Lower lobe of right lung (tissue), 2 donors: ENCODE data around the gene TMPRSS13. TPM values are rescaled to one million over a fixed set of nuclear protein-coding genes. Genes with fewer than 3 reads are reported as not detected.

Experiments used
- ATAC-seq, 2 donors: fragments of 200-7000 bp; cut with Tn5 transposase; one replicate each; pipeline ENCODE4 v1.9.1; 2020 to 2022; ENCODE audit warnings: mild to moderate bottlenecking in 2 of 2, moderate library complexity in 2 of 2
- DNase-seq: peaks from one replicate; pipeline ENCODE4 v3.0.0-alpha.2; 2020
- H3K27ac ChIP-seq: fragments of 200-600 bp; one replicate; pipeline ENCODE4 v1.8.0; 2022
- H3K27me3 ChIP-seq: fragments of 200-600 bp; one replicate; pipeline ENCODE4 v1.8.0; 2022; ENCODE audit warnings: low read depth
- H3K36me3 ChIP-seq: fragments of 200-600 bp; one replicate; pipeline ENCODE4 v1.8.0; 2022; ENCODE audit warnings: mild to moderate bottlenecking
- H3K4me1 ChIP-seq: fragments of 200-600 bp; one replicate; pipeline ENCODE4 v1.8.0; 2022
- H3K4me3 ChIP-seq: fragments of 200-600 bp; one replicate; pipeline ENCODE4 v1.8.0; 2022; ENCODE audit warnings: mild to moderate bottlenecking
- H3K9me3 ChIP-seq: fragments of 200-600 bp; one replicate; pipeline ENCODE4 v1.8.0; 2022
- intact Hi-C: fragments of 100-400 bp; cut with DNase I; formaldehyde crosslinking; loops from one replicate; pipeline ENCODE4 v1.11.0; 2022
- total RNA-seq: library from RNA; stranded (reverse); fragmentation: NEBNext Ultra II Directional; extraction: Animal tissue kit (Norgen Biotek cat#: 25700); gene quantifications from one replicate; pipeline ENCODE4 v1.2.1, GENCODE V29; 2021
- TF ChIP-seq, protein P1 (sequence below): fragments of 200-600 bp; IDR thresholded peaks from one replicate; pipeline ENCODE4 v1.8.0; 2022; ENCODE audit warnings: antibody characterized with exemption, mild to moderate bottlenecking
- donor health status: DM: no; HTN: yes; CAD: no; lungs with severe emphysema.

The TMPRSS13 gene
- total RNA-seq, 1 donor from 2014 or later: 7.0 TPM

DNA sequence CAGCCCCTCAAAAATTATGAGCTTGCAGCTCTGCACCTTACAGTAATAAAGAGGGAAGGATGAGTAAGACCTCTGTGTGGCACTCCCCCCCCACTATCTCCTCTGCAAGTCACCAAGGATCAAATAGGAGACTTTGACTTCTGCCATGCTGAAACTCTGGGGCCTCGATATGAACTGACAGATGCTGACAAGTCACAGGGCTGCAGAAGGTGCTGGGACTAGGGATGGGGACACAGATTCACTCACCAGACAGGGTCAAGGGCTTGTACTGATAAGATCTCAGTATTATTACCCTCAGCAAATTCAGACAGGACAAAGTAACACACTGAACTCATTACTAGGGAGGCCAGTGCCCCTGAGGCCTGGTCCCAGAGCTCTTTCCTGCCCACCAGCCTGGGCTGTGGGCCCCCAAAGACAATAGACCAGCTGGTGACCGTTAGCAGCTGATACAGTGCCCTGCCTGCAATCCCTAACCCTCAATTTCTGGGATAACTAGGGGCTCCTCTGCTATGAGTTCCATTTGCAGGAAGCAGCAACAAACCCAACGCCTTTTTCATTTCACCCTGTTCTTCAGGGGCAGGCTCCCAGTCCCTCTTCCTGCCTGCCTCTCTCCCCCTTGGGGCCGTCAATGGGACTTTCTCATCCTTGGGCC is 20.1 kb downstream of the TMPRSS13 start:
- Histone ChIP-seq H3K27me3 (no peaks in the 10 kb centered on the region), H3K27ac (no peak overlapping the region), H3K4me3 (no peak overlapping the region), H3K36me3 (no peaks in the 10 kb centered on the region), H3K9me3 (no peaks in the 10 kb centered on the region), H3K4me1 (peaks cover 6% of the 10 kb centered on the region)
- ATAC-seq (no peak), DNase-seq (no peak)
- intact Hi-C loops: no loop called here
- TF ChIP-seq, protein P1, sequence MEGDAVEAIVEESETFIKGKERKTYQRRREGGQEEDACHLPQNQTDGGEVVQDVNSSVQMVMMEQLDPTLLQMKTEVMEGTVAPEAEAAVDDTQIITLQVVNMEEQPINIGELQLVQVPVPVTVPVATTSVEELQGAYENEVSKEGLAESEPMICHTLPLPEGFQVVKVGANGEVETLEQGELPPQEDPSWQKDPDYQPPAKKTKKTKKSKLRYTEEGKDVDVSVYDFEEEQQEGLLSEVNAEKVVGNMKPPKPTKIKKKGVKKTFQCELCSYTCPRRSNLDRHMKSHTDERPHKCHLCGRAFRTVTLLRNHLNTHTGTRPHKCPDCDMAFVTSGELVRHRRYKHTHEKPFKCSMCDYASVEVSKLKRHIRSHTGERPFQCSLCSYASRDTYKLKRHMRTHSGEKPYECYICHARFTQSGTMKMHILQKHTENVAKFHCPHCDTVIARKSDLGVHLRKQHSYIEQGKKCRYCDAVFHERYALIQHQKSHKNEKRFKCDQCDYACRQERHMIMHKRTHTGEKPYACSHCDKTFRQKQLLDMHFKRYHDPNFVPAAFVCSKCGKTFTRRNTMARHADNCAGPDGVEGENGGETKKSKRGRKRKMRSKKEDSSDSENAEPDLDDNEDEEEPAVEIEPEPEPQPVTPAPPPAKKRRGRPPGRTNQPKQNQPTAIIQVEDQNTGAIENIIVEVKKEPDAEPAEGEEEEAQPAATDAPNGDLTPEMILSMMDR: no peak

GRCh38 chr11:117908109-117908895 is 20.9 kb downstream of the TMPRSS13 start:
- Histone ChIP-seq H3K9me3 (no peaks in the 10 kb centered on the region), H3K27ac (no peak overlapping the region), H3K36me3 (no peaks in the 10 kb centered on the region), H3K4me3 (no peak overlapping the region), H3K27me3 (no peaks in the 10 kb centered on the region), H3K4me1 (peaks cover 6% of the 10 kb centered on the region)
- DNase-seq (no peak), ATAC-seq (no peak)
- intact Hi-C loops: no loop called here
- TF ChIP-seq, protein P1: no peak

DNA sequence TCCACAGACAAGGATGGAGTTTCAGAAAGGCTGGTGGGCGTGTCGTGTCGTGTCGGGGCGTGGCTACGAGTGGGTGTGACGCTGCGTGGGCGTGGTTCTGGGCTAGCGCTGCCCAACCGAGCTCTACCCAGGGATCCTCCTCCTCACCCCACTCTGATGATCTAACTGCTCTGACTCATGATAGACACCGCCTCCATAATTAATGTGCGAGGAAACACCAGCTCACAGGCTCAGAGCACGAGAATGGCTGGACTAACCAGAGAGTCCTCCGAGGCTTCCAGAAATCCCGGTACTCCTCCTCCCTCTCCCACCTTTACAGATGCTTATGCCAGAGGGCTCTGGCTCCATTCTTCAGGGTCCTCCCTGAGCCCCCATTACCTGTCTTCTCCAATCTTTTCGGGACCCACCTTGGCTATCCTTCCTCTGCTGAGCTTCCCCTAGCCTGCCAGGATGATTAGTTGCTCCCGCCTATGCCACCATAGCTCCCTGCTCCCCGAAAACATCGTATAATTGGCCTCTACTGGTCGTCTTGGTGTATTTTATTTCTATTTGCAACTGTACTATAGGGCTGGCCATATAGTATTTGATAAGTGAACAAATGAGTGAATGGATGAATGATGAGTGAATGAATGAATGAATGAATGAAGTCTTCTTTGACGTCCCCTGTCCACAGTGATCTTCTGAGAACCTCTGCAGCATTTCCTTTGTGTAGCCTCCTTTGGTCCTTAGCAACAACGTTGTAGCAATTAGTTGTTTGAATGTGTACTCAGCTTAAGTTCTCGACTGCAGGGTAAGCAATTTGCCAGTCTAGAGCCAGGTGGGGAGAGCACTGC is 21.7 kb downstream of the TMPRSS13 start:
- H3K9me3 ChIP-seq: no peaks in the 10 kb centered on the region
- H3K36me3 ChIP-seq: no peaks in the 10 kb centered on the region
- no peaks in the 10 kb centered on the region for H3K27me3 ChIP-seq
- peaks cover 6% of the 10 kb centered on the region for H3K4me1 ChIP-seq
- H3K4me3 ChIP-seq: no peak overlapping the region
- DNase-seq (peak; percentile 80), ATAC-seq (peak; percentile 88)
- intact Hi-C loops: no loop called here
- no peak overlapping the region for H3K27ac ChIP-seq
- TF ChIP-seq, protein P1: no peak

DNA sequence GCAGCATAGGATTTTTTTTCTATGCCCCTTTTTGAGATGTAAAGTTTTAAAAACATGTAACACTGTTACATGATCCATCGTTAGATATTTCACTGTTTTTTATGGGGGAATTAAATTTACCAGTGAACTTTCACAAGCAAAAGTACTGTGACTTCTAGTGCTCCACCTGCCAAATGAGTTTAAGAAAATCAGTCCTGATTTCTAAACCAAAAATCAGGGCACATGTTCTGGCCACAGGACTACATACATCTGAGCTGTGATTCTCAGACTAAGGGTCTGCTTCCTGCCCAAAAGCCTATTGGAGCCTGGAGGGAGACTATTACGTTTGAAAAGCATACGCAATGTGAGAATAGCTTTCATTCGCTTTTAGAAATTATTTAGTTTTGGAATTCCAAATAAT is 22.5 kb downstream of the TMPRSS13 start:
- H3K4me3 ChIP-seq: no peak overlapping the region
- no peaks in the 10 kb centered on the region for H3K27me3 ChIP-seq
- H3K36me3 ChIP-seq: no peaks in the 10 kb centered on the region
- ATAC-seq (no peak), DNase-seq (no peak)
- H3K9me3 ChIP-seq: no peaks in the 10 kb centered on the region
- H3K4me1 ChIP-seq: peaks cover 6% of the 10 kb centered on the region
- TF ChIP-seq, protein P1: no peak
- intact Hi-C loops: no loop called here
- H3K27ac ChIP-seq: no peak overlapping the region

- H3K4me1 ChIP-seq: peaks cover 6% of the 10 kb centered on the region
- no peaks in the 10 kb centered on the region for H3K9me3 ChIP-seq
- no peaks in the 10 kb centered on the region for H3K36me3 ChIP-seq
- H3K27me3 ChIP-seq: no peaks in the 10 kb centered on the region
- no peak overlapping the region for H3K27ac ChIP-seq
- TF ChIP-seq, protein P1: no peak
- no peak overlapping the region for H3K4me3 ChIP-seq
- intact Hi-C loops: no loop called here
- DNase-seq: no peak
- no peak for ATAC-seq
Observed at GRCh38 chr11:117906126-117906525, 23.1 kb downstream of the TMPRSS13 start.
